Astrocyte (in vitro differentiated cells and primary cell): ENCODE measurements around the gene F7. TPM values are rescaled to one million over a fixed set of nuclear protein-coding genes. Genes with fewer than 3 reads are reported as not detected.

ENCODE experiments used
- DNase-seq: peaks from one replicate; pipeline ENCODE4 v3.0.0-alpha.2; 2010; ENCODE audit warnings: low read depth
- FAIRE-seq: peaks from 2 replicates; lab custom pipeline; 2011; peaks lifted over from hg19 to GRCh38; lab: Jason Lieb, UNC
- H2AFZ ChIP-seq: 2 replicates; pipeline ENCODE4 v1.6.0; 2012; ENCODE audit warnings: low read depth, low read length, inconsistent platforms
- H3K27ac ChIP-seq: 2 replicates; pipeline ENCODE4 v1.5.1; 2011; ENCODE audit warnings: low read depth, low read length, inconsistent platforms
- H3K27me3 ChIP-seq: 2 replicates; pipeline ENCODE4 v1.6.0; 2011; ENCODE audit warnings: low read length, inconsistent platforms; ENCODE audit not compliant: insufficient read depth
- H3K36me3 ChIP-seq: 2 replicates; pipeline ENCODE4 v1.5.1; 2011; ENCODE audit warnings: low read length, inconsistent platforms; ENCODE audit not compliant: insufficient read depth
- H3K4me1 ChIP-seq: 2 replicates; pipeline ENCODE4 v1.5.1; 2011; ENCODE audit warnings: low read length, inconsistent platforms; ENCODE audit not compliant: insufficient read depth
- H3K4me2 ChIP-seq: 2 replicates; pipeline ENCODE4 v1.6.0; 2012; ENCODE audit warnings: low read length, inconsistent platforms
- H3K4me3 ChIP-seq: 2 replicates; pipeline ENCODE4 v1.5.1; 2011; ENCODE audit warnings: low read depth, mild to moderate bottlenecking, low read length, inconsistent platforms; ENCODE audit not compliant: insufficient read depth
- H3K79me2 ChIP-seq: 2 replicates; pipeline ENCODE4 v1.6.0; 2012; ENCODE audit warnings: mild to moderate bottlenecking, low read length, inconsistent platforms; ENCODE audit not compliant: insufficient read depth
- H3K9ac ChIP-seq: 2 replicates; pipeline ENCODE4 v1.6.0; 2012; ENCODE audit warnings: mild to moderate bottlenecking, low read length, inconsistent platforms
- H3K9me3 ChIP-seq: 2 replicates; pipeline ENCODE4 v1.5.1; 2012; ENCODE audit warnings: low read depth, mild to moderate bottlenecking, low read length, inconsistent platforms; ENCODE audit not compliant: insufficient read depth
- H4K20me1 ChIP-seq: 2 replicates; pipeline ENCODE4 v1.6.0; 2012; ENCODE audit warnings: low read length, inconsistent platforms; ENCODE audit not compliant: insufficient read depth
- H3K27ac Mint-ChIP-seq: one replicate; pipeline ENCODE4 v1.8.0; 2021; ENCODE audit warnings: mild to moderate bottlenecking, mixed read lengths; ENCODE audit not compliant: unreplicated experiment
- H3K27me3 Mint-ChIP-seq: one replicate; pipeline ENCODE4 v1.8.0; 2021; ENCODE audit warnings: low read depth, mixed read lengths; ENCODE audit not compliant: unreplicated experiment
- H3K36me3 Mint-ChIP-seq: one replicate; pipeline ENCODE4 v1.8.0; 2021; ENCODE audit warnings: low read depth, mixed read lengths; ENCODE audit not compliant: unreplicated experiment
- H3K4me1 Mint-ChIP-seq: one replicate; pipeline ENCODE4 v1.8.0; 2021; ENCODE audit warnings: low read depth, mixed read lengths; ENCODE audit not compliant: unreplicated experiment
- H3K4me3 Mint-ChIP-seq: one replicate; pipeline ENCODE4 v1.8.0; 2021; ENCODE audit warnings: mild to moderate bottlenecking, moderate library complexity, mixed read lengths; ENCODE audit not compliant: unreplicated experiment
- H3K9me3 Mint-ChIP-seq: one replicate; pipeline ENCODE4 v1.8.0; 2021; ENCODE audit warnings: mild to moderate bottlenecking, mixed read lengths; ENCODE audit not compliant: unreplicated experiment
- EZH2 ChIP-seq: IDR thresholded peaks from 2 replicates; pipeline ENCODE4 v1.6.1; 2012; ENCODE audit warnings: mild to moderate bottlenecking, low read length, inconsistent platforms; ENCODE audit not compliant: insufficient read depth
- total RNA-seq: library from RNA; stranded (reverse); gene quantifications from 2 replicates; pipeline ENCODE4 v1.2.1, GENCODE V29; 2021
- TF ChIP-seq, protein P1 (sequence below): IDR thresholded peaks from 2 replicates; pipeline ENCODE4 v1.5.1; 2011; ENCODE audit warnings: low read depth, mild to moderate bottlenecking, inconsistent platforms, low read length, moderate library complexity; ENCODE audit not compliant: insufficient read depth

The F7 gene
- total RNA-seq, 1 donor from 2014 or later = not detected

GRCh38 chr13:113080361-113080831, 25.2 kb upstream of the F7 start:
- Mint-ChIP-seq H3K27ac (no peak overlapping the region), H3K9me3 (no peaks in the 10 kb centered on the region), H3K4me1 (no peaks in the 10 kb centered on the region), H3K27me3 (peaks cover 12% of the 10 kb centered on the region), H3K36me3 (no peaks in the 10 kb centered on the region), H3K4me3 (no peak overlapping the region)
- no peaks in the 10 kb centered on the region for H3K9me3 ChIP-seq
- no peaks in the 10 kb centered on the region for H3K4me1 ChIP-seq
- no peaks in the 10 kb centered on the region for H4K20me1 ChIP-seq
- no peak overlapping the region for H3K9ac ChIP-seq
- no peaks in the 10 kb centered on the region for H3K27me3 ChIP-seq
- DNase-seq = no peak
- H3K27ac ChIP-seq = no peak overlapping the region
- no peak overlapping the region for H3K4me2 ChIP-seq
- no peak overlapping the region for H3K4me3 ChIP-seq
- no peaks in the 10 kb centered on the region for H3K36me3 ChIP-seq
- no peak for FAIRE-seq
- TF ChIP-seq EZH2 = no peak
- TF ChIP-seq, protein P1, sequence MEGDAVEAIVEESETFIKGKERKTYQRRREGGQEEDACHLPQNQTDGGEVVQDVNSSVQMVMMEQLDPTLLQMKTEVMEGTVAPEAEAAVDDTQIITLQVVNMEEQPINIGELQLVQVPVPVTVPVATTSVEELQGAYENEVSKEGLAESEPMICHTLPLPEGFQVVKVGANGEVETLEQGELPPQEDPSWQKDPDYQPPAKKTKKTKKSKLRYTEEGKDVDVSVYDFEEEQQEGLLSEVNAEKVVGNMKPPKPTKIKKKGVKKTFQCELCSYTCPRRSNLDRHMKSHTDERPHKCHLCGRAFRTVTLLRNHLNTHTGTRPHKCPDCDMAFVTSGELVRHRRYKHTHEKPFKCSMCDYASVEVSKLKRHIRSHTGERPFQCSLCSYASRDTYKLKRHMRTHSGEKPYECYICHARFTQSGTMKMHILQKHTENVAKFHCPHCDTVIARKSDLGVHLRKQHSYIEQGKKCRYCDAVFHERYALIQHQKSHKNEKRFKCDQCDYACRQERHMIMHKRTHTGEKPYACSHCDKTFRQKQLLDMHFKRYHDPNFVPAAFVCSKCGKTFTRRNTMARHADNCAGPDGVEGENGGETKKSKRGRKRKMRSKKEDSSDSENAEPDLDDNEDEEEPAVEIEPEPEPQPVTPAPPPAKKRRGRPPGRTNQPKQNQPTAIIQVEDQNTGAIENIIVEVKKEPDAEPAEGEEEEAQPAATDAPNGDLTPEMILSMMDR = no peak
- H3K79me2 ChIP-seq = no peaks in the 10 kb centered on the region
- no peak overlapping the region for H2AFZ ChIP-seq

GRCh38 chr13:113080901-113081521, 24.6 kb upstream of the F7 start:
- Mint-ChIP-seq H3K4me3 (no peak overlapping the region), H3K4me1 (no peaks in the 10 kb centered on the region), H3K27me3 (peaks cover 12% of the 10 kb centered on the region), H3K36me3 (no peaks in the 10 kb centered on the region), H3K27ac (no peak overlapping the region), H3K9me3 (no peaks in the 10 kb centered on the region)
- H2AFZ ChIP-seq = no peak overlapping the region
- TF ChIP-seq, protein P1 = no peak
- no peak for TF ChIP-seq EZH2
- H3K9me3 ChIP-seq = no peaks in the 10 kb centered on the region
- no peak overlapping the region for H3K27ac ChIP-seq
- no peak overlapping the region for H3K9ac ChIP-seq
- H3K79me2 ChIP-seq = no peaks in the 10 kb centered on the region
- H4K20me1 ChIP-seq = no peaks in the 10 kb centered on the region
- H3K27me3 ChIP-seq = no peaks in the 10 kb centered on the region
- H3K36me3 ChIP-seq = no peaks in the 10 kb centered on the region
- FAIRE-seq = no peak
- no peak for DNase-seq
- H3K4me2 ChIP-seq = no peak overlapping the region
- no peaks in the 10 kb centered on the region for H3K4me1 ChIP-seq
- no peak overlapping the region for H3K4me3 ChIP-seq
